ENCODE data around the gene PHKA1. TPM values are rescaled to one million over a fixed set of nuclear protein-coding genes. Genes with fewer than 3 reads are reported as not detected.
"Not testable (repeated sequence)": the region's sequence is repeated elsewhere in the genome, so short reads cannot be mapped to it uniquely, and the experiment has no call there.

PHKA1 gene
- total RNA-seq, 6 experiments from 2014 or later, result 0.09 to 0.12 TPM; not detected in 4

GRCh38 chrX:72685018-72685417 is 29.1 kb downstream of the PHKA1 start:
- Mint-ChIP-seq H3K4me3 (no peak overlapping the region), H3K27ac (no peak overlapping the region), H3K4me1 (ENCODE audit: low read depth) (no peaks in the 10 kb centered on the region), H3K9me3 (peaks cover 4% of the 10 kb centered on the region), H3K36me3 (ENCODE audit: low read depth) (no peaks in the 10 kb centered on the region), H3K27me3 (ENCODE audit: insufficient read depth) (no peaks in the 10 kb centered on the region)
- TF ChIP-seq CTCF (IDR thresholded peaks at IDR 0.05), result no peak
- DNase-seq, result no peak

DNA sequence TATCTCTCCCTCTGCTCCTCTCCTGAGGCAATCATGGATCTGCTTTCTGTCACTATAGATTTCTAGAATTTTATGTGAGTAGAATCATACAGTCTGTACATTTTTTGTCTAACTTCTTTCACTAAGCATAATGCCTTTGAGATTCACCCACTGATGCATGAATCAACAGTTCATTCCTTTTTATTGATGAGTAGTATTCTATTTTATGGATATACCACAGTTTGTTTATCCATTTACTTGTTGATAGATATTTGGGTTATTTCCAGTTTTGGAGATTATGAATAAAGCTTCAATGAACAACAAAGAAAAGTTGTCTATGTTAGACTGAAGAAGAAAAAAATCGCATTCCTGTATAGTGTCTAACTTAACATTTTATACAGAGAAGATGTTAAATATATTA is 30.5 kb downstream of the PHKA1 start:
- H3K36me3 Mint-ChIP-seq (ENCODE audit: low read depth), result no peaks in the 10 kb centered on the region
- no peak overlapping the region for H3K27ac Mint-ChIP-seq
- no peak for DNase-seq
- H3K9me3 Mint-ChIP-seq, result peaks cover 11% of the 10 kb centered on the region
- no peak for TF ChIP-seq CTCF (IDR thresholded peaks at IDR 0.05)
- no peaks in the 10 kb centered on the region for H3K4me1 Mint-ChIP-seq (ENCODE audit: low read depth)
- H3K27me3 Mint-ChIP-seq (ENCODE audit: insufficient read depth), result peaks cover 2% of the 10 kb centered on the region; the same call in 1 of the 2 replicates
- H3K4me3 Mint-ChIP-seq, result no peak overlapping the region

DNA sequence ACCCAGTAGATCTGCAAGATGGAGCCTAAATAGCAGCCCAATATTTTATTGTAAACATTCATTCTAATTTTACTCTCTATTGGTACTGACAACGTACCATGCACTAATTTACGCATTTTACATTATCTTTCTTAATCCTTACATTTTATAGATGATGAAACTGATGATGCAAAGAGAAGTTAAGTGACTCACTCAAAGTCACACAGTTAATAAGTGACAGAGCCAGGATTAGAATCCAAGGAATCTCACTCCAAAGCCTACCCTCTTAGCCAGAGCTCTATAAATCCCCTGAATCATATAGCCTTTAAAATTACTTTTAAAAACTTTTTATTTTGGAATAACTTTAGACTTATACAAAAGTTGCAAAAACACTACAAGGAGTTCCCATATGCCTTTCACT is 37.6 kb downstream of the PHKA1 start:
- no peak overlapping the region for H3K4me3 Mint-ChIP-seq
- no peaks in the 10 kb centered on the region for H3K36me3 Mint-ChIP-seq (ENCODE audit: low read depth)
- no peak for TF ChIP-seq CTCF (IDR thresholded peaks at IDR 0.05)
- H3K9me3 Mint-ChIP-seq, result peaks cover 11% of the 10 kb centered on the region
- H3K27me3 Mint-ChIP-seq (ENCODE audit: insufficient read depth), result peaks cover 2% of the 10 kb centered on the region; the same call in 1 of the 2 replicates
- no peak for DNase-seq
- H3K27ac Mint-ChIP-seq, result no peak overlapping the region
- H3K4me1 Mint-ChIP-seq (ENCODE audit: low read depth), result no peaks in the 10 kb centered on the region

DNA sequence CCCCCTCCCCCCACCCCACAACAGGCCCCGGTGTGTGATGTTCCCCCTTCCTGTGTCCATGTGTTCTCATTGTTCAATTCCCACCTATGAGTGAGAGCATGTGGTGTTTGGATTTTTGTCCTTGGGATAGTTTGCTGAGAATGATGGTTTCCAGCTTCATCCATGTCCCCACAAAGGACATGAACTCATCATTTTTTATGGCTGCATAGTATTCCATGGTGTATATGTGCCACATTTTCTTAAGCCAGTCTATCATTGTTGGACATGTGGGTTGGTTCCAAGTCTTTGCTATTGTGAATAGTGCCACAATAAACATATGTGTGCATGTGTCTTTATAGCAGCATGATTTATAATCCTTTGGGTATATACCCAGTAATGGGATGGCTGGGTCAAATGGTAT is 40.2 kb downstream of the PHKA1 start:
- not testable (repeated sequence) for H3K4me3 Mint-ChIP-seq; H3K27ac Mint-ChIP-seq; H3K9me3 Mint-ChIP-seq; H3K4me1 Mint-ChIP-seq (ENCODE audit: low read depth); DNase-seq; H3K36me3 Mint-ChIP-seq (ENCODE audit: low read depth); H3K27me3 Mint-ChIP-seq (ENCODE audit: insufficient read depth)

DNA sequence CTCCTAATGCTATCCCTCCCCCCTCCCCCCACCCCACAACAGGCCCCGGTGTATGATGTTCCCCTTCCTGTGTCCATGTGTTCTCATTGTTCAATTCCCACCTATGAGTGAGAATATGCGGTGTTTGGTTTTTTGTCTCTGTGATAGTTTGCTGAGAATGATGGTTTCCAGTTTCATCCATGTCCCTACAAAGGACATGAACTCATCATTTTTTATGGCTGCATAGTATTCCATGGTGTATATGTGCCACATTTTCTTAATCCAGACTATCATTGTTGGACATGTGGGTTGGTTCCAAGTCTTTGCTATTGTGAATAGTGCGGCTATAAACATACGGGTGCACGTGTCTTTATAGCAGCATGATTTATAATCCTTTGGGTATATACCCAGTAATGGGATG is 44.6 kb downstream of the PHKA1 start:
- H3K4me3 Mint-ChIP-seq; H3K27me3 Mint-ChIP-seq (ENCODE audit: insufficient read depth); H3K27ac Mint-ChIP-seq; DNase-seq; H3K36me3 Mint-ChIP-seq (ENCODE audit: low read depth); H3K9me3 Mint-ChIP-seq; H3K4me1 Mint-ChIP-seq (ENCODE audit: low read depth): not testable (repeated sequence)

- Mint-ChIP-seq H3K4me3 (no peak overlapping the region), H3K27ac (no peak overlapping the region), H3K36me3 (ENCODE audit: low read depth) (no peaks in the 10 kb centered on the region), H3K4me1 (ENCODE audit: low read depth) (no peaks in the 10 kb centered on the region), H3K27me3 (ENCODE audit: insufficient read depth) (no peaks in the 10 kb centered on the region), H3K9me3 (no peaks in the 10 kb centered on the region)
- TF ChIP-seq CTCF (IDR thresholded peaks at IDR 0.05), result no peak
- DNase-seq, result no peak
Measured at GRCh38 chrX:72666451-72666850, 47.7 kb downstream of the PHKA1 start.

DNA sequence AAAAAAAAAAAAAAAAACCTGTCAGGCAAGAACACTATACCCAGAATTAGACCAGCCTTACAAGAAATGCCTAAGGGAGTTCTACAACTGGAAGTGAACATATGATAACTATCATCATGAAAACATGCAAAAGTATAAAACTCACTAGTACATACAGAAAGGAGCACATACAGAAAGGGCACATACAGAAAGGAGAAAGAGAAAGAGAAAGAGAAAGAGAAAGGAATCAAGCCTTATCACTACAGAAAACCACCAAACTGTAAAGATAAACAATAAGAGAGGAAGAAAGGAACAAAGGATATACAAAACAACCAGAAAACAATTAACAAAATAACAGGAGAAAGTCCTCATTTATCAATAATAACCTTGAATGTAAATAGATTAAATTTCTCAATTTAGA is 50.4 kb downstream of the PHKA1 start:
- Mint-ChIP-seq H3K27ac (no peak overlapping the region), H3K4me1 (ENCODE audit: low read depth) (no peaks in the 10 kb centered on the region), H3K27me3 (ENCODE audit: insufficient read depth) (no peaks in the 10 kb centered on the region), H3K9me3 (no peaks in the 10 kb centered on the region), H3K4me3 (no peak overlapping the region), H3K36me3 (ENCODE audit: low read depth) (no peaks in the 10 kb centered on the region)
- DNase-seq, result no peak
- no peak for TF ChIP-seq CTCF (IDR thresholded peaks at IDR 0.05)
